Measurements from ENCODE around the gene RASA3.

Gene RASA3

DNA sequence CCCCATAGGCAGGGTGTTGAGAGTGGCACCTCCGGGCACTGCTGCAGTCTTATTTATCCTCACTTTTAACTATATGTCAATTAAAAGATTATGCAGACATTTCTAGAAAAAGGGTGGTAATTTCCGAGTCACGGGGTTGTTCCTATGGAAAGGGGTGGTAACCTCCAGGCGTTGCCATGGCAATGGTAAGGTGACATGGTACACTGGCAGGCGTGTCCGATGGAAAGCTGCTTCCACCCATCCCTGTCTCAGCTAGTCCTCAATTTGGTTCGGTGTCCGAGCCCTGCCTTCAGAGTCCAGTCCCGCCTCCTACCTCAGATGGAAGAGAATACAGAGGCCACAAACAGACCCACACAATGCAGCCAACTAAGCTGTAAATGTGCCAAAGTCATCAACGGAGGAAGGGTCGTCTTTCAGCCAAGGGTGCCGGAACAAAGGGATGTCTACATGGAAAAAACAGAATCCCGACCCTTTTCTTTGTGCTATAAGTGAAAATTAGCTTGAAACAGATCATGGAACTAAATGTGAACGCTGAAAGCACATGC is 85.9 kb downstream of the RASA3 start:
- no peak for FAIRE-seq

GRCh38 chr13:114045113-114045735 is 87.2 kb downstream of the RASA3 start:
- no peak for FAIRE-seq

DNA sequence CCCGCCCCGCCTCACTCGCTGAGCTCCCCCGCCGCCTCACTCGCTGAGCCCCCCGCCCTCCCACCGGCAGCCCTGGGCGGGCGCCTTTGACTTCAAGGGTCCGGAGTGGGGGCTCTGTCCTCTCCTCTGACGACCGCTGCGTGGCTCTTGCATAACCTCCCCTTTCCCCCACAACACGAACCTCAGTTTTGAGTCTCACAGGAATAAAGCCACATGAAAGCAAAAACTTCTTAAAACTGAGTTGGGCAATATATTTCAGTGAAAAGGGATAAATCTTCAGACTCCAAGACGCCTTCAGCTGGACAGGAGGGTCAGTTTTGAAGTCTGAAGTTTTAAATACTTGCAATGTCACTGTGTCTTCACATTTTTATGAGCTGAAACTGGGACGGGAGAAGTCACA is 87.9 kb downstream of the RASA3 start:
- FAIRE-seq, result no peak

DNA sequence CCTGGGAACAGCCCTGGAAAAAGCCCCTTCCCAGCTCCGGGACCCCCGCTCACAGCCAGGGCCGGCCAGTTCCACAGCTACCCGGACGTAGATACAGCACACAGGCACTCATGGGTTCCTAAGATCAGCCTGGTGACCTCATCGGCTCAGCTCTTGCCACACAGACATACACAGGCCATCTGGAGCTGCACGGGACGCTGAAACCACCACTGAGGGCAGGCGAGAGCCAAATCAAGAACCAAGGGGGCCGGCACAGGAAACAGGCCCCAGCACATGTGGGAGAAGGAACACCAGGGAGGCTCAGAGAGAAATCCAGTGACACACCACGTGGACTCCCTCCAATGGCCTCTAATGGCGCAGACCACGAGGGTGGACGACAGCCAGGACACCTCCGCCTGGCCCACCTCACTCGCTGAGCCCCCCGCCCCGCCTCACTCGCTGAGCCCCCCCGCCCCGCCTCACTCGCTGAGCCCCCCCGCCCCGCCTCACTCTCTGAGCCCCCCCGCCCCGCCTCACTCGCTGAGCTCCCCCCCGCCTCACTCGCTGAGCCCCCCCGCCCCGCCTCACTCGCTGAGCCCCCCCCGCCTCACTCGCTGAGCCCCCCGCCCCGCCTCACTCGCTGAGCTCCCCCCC is 88.9 kb downstream of the RASA3 start:
- FAIRE-seq, result no peak

DNA sequence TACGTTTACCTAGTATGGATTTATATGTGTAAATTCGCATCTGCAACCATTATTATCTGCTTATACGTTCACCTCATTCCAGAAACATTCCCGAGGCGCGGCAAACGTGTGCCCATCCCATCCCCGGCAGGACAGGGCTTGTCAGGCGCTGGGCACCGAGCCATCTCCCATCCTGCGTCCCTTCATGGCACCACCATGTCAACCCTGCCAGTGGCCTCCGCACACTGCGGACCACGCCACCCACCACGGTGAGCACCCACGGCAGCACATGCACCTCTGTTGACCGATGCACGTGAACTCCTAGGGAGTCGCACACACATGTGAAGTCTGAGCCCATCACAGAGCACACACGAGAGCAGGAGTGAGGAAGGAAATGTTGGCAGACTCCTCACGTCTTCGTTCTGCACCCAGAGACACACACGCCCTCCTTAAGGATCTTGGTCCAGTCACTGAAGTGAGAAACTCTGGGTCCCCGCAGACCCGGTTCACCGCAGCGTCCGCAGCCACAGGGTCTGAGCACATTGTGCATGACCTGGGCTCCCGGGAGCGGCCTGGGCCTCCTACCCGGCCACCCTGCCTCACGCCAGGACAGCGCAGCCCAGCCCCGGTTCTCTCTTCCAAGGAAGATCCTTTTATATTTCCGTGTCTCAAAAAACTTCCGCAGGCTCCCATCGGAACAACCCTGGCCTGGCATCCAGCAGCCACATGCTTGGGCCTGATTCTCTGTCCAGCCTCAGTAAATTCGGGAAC is 90.2 kb downstream of the RASA3 start:
- FAIRE-seq, result no peak

- FAIRE-seq, result no peak
Observed at GRCh38 chr13:114041493-114041892, 90.9 kb downstream of the RASA3 start.

DNA sequence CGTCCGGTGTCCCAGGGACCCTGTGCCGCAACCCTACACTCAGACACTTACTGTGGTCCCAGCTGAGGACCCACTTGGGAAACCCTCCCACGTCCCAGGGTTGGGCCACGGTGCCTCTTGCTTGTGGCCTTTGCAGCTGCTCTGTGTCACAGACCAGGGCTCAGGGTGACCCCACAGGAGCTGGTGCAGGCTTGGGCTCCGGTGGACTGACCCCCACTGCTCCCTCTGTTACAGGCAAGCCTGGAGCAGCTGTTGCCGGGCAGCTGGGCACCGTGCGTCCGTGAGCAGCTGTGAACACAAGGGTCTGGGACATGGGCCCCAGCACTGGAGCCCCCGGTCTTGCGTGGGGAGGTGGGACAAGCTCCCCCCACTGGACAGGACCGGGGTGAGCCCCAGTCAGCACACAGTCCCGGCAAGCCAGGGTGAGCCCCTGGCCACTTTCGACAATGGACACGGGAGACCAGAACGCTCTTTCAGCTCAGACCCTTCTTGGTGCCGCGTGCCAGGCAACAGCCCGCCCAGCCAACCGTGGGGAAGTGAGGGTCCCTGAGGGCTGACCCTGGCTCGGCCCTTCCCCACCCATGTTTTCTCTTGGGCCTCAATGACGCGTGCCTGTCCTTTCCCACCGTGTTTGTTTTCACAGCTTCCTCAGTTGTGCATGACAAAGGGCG is 92.8 kb downstream of the RASA3 start:
- FAIRE-seq, result no peak

- no peak for FAIRE-seq
Observed at GRCh38 chr13:114038900-114039299, 93.5 kb downstream of the RASA3 start.

DNA sequence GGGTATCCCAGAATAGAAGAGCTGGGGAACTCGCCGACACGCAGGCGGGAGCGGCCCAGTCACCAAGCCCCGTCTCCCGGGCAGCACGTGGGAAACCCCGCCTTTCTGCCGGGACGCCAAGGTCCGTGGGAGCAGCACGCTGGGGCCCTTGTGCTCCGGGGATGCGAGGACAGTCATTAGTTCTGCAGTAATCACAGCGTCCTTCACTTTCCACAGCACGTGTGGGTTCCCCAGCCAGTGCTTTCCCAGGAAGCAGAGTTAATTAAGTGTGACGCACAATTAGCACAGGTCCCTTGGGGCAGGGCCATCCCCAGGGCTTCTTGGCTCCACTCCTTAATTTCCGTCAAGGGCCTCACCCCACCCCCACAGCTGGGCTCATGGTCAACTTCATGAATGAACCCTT is 94.2 kb downstream of the RASA3 start:
- no peak for FAIRE-seq

DNA sequence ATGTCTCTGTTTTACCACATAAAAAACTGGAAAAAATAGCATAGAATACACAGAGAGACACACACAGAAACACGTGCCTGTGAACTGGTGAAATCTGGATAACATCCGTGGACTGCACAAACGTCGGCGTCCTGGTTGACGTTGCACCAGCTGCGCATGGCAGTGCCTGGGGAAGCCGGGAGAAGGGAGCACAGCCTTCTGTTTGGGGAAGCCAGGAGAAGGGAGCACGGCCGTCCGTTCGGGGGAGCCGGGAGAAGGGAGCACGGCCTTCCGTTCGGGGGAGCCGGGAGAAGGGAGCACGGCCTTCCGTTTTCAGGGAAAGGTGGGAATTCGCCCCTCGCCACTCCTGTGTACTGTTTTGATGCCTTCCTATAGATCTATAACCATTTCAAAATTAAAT is 94.7 kb downstream of the RASA3 start:
- no peak for FAIRE-seq

DNA sequence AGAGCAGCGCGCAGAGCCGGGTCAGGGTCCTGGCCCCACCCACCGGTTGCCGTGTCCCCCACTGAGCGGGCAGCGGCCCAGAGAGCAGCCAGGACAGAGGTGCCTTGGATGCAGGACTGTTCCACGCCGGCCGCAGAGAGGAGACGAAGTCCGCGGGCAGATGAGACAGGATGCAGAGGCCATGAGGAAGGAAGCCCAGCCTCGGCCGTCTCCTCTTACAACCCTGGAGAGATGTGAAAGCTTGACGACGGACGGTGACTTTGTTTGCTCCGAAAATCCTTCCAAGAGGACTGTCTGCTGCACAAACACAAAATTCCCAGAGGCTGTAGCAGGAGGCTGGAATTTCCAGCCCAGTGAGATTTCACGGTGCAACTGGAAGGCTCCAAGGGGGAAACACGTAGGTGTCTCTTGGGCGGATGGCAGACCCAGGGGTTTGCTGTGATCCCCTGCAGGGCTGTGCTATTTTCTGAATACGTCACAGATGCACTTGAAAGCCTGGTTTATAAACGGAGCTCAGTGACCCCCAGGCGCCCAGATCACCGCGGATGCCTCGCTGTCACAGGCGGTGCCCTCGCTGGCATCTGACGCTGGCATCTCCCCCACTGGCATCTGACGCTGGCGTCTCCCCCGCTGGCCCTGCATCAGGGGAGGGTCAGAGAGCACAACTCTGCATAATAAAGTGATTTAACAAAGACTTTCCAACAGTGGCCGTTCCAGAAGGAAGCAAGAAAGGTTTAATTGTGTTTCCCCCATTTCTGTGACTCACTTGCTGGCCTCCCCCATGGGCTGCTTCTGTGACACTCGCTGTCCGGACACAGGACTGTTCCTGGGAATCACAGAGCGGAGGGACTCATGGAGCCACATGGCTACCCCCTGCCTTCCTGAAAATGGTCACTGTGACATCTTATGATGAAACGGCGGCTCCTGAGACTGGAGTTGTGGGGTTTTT is 96.6 kb downstream of the RASA3 start:
- FAIRE-seq, result no peak

DNA sequence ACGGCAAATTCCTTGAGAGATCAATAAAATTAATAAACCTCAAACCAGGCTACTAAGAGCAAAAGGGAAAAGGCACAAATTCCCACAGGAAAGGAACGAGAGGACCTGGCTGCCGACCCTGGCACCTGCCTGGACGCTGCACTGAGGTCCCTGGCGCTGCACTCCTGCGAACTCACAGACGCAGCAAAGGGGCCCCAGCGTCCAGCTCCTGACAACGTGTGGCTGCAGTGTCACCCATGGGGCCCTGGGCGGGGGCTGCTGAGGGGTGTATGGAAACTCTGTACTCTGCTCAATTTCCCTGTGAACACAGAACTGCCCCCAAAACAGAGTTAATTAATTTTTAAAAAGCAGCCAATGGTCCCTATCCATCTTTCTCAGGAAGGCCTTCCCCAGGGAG is 97.2 kb downstream of the RASA3 start:
- FAIRE-seq, result no peak

DNA sequence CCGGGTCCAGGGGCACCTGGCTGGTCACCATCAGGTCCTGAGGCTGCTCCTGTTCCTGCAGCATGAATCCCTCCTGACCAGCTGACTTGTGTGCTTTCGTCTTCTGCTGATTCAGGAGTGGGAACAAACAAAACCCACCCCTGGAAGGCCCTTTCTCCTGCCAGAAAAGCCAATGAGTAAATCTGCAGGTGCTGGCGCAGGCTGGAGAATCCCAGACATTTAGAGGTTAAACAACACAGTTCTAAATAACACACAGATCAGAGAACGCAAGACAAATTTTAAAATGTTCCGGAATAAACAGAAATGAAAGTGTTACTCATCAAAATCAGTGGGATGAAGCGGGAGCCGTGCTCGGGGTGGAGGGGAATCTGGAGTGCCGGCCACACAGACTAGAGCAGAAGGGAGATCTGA is 97.9 kb downstream of the RASA3 start:
- FAIRE-seq, result no peak

DNA sequence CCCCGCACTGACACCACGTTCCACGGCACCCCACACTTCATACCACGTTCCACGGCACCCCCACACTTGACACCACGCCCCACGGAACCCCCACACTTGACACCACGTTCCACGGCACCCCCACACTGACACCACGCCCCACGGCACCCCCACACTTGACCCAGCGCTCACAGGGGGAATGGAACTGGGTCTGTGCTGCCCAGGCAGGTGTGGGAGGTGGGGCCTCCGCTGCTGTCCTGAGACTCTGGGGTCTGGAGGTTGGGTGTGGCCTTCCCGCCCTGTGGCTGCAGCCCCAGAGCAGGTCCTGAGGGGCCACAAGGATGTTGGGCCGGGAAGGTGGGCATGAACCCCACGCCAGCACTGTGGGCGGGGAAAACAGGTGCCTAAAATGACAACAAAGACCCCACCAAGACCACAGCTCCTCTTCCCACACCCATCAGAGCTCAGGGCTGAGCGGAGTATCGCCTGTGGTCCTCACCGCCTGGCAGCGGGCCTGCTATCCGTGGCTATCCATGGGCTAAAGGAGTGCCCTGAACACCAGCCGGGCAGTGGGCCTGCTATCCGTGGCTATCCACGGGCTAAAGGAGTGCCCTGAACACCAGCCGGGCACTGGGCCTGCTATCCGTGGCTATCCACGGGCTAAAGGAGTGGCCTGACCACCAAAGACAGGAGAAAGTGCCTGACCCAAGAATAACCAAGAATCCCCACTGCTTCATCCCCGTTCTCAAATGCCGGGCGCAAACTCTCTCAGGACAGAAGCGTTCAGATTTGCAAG is 98.7 kb downstream of the RASA3 start:
- FAIRE-seq, result no peak

DNA sequence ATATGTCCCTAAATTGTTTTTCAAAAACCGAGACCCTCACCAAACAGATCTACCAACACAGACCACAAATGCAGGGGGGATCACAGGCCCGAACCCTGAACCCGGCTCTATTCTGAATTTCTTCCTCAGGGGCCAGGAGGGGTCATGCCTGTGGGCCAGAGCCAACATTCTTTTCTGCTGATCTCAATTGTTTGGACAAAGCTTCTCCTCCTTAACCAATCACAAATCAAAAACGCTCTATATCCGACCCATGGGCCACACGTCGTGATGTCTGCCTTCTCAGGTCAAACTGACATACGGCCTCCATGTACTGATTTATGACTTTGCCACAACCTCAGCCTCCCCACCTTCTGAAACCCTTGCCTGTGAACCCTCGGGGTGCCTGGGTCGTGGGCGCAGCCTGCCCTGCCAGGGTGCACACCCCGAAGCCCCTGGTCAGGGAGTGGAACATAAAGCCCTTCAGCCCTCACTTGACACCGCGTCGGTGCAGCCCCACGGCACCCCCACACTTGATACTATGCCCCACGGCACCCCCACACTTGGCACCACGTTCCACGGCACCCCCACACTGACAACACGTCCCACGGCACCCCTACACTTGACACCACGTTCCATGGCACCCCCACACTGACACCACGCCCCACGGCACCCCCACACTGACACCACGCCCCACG is 100.2 kb downstream of the RASA3 start:
- no peak for FAIRE-seq

GRCh38 chr13:114031631-114032030 is 100.8 kb downstream of the RASA3 start:
- no peak for FAIRE-seq

GRCh38 chr13:114030666-114031610 is 101.5 kb downstream of the RASA3 start:
- FAIRE-seq, result no peak

DNA sequence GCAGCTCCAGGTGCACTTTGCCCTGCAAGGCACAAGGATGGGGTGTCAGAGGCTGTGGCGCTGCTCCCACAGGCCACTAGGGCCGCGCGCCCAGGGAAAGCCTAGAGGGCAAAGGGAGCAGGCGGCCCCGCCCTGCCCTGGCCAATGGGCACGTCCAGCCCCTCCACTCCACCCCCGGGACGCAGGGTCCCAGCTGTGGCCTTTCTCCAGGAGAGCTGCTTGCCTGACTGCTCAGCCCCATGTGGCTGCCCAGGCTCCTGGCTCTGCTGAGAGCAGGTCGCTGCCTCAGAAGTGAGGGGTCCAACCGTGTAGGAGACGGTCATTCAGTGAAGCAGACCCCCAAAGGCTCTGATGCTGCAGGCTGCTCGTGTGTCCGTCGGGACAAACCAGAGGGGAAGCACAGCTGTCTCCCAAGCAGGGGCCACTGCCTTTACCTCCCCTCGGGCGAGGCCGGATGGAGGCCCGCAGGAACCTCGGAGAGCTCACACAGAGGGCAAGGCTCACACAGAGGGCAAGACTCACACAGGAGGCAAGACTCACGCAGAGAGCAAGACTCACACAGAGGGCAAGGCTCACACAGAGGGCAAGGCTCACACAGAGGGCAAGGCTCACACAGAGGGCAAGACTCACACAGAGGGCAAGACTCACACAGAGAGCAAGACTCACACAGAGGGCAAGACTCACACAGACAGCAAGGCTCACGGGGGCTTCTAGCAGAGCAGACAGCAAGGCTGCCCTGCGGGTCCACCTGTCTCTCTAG is 102.4 kb downstream of the RASA3 start:
- no peak for FAIRE-seq

DNA sequence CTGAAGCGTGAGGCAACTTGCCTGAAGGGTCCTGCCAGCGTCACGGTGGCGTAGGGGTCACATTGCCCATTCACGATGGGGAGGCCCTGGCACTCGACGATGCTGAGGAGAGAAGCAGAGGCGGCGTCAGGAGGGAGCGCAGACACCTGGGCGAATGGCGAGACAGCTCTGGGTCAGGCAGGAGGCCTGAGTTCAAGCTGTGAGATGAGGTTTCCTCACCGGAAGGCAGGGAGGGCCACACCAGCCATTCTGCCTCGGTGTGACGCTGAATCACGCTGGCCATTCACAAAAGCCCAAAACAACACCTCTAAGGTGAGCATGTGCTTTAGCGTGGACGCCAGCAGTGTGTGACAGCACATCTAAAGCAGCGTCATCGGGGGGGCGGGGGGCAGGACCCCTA is 104.6 kb downstream of the RASA3 start:
- FAIRE-seq, result no peak

All from islet of Langerhans (tissue), 1 donor.